ENCODE results near the gene PRRG2. TPM values are rescaled to one million over a fixed set of nuclear protein-coding genes. Genes with fewer than 3 reads are reported as not detected.

Gene PRRG2
- polyA plus RNA-seq, 4 donors = 14.2 to 23.7 (median 18.0) TPM

DNA sequence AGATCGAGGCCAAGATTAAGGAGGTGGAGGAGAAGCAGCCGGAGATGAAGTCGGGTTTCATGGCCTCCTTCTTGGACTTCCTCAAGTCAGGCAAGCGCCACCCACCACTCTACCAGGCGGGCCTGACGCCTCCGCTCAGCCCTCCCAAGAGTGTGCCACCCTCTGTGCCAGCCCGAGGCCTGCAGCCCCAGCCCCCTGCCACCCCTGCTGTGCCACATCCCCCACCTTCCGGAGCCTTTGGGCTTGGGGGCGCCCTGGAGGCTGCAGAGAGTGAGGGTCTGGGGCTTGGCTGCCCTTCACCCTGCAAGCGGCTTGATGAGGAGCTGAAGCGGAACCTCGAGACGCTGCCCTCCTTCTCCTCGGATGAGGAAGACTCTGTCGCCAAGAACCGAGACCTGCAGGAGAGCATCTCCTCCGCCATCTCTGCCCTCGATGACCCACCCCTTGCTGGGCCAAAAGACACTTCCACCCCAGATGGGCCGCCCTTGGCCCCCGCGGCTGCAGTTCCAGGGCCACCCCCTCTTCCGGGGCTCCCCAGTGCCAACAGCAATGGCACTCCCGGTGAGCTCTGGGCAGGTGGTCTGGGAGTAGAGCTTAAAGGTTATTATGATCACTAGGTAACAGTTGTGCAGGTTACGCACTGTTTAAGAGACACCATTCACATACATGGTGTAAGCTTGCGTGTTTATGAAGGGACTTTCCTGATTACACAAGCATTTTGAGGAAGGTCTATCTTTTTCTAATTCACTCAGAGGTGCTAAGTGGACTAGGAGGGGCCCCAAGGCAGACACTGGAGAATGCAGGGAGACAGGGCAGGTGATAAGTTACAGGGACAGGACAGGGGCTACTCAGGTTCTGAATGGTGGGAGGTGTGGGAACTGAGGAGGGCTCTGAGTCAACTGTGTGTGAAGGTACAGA, 18.5 kb downstream of the PRRG2 start:
- 94 to 98% (median 96%) methylated on average over 23 to 26 of the region's 26 CpGs for WGBS, 3 donors
- no peaks in the 10 kb centered on the region for H3K9me3 ChIP-seq (ENCODE audit: control insufficient read depth in 2 of 2, insufficient read depth in 1 of 2, low read depth in 1 of 2, low read length in 1 of 2)
- H3K4me3 ChIP-seq (ENCODE audit: low read depth in 1 of 3, low read length in 3 of 3) = no peak overlapping the region
- no peak for FAIRE-seq
- no peak overlapping the region for H3K27ac ChIP-seq (ENCODE audit: low read depth in 1 of 3, low read length in 2 of 3)
- H3K4me1 ChIP-seq (ENCODE audit: control insufficient read depth in 3 of 3, insufficient read depth in 2 of 3, low read depth in 1 of 3, low read length in 2 of 3) = peaks cover 0 to 3% (median 0%) of the 10 kb centered on the region in 3 donors
- H3K36me3 ChIP-seq (ENCODE audit: control insufficient read depth in 3 of 3, insufficient read depth in 2 of 3, low read depth in 1 of 3, low read length in 3 of 3) = peaks cover 10 to 95% (median 30%) of the 10 kb centered on the region in 3 donors
- DNase-seq = no peak
- no peaks in the 10 kb centered on the region for H3K27me3 ChIP-seq (ENCODE audit: control insufficient read depth in 3 of 3, insufficient read depth in 3 of 3, low read length in 3 of 3)

DNA sequence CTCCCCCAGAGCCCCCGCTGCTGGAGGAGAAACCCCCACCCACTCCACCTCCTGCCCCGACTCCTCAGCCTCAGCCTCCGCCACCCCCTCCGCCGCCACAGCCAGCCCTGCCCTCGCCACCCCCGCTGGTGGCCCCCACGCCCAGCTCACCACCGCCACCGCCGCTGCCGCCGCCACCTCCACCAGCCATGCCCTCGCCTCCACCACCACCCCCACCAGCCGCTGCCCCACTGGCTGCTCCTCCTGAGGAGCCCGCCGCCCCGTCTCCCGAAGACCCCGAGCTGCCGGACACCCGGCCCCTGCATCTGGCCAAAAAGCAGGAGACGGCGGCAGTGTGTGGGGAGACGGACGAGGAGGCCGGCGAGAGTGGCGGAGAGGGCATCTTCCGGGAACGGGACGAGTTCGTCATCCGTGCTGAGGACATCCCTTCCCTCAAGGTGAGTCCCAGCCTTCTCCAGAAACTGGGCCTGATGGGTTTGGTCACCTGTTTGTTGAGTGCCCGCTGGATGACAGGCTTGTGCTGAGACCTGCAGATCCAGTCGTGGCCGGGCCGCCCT, 20.4 kb downstream of the PRRG2 start:
- no peak for FAIRE-seq
- no peaks in the 10 kb centered on the region for H3K27me3 ChIP-seq (ENCODE audit: control insufficient read depth in 3 of 3, insufficient read depth in 3 of 3, low read length in 3 of 3)
- H3K9me3 ChIP-seq (ENCODE audit: control insufficient read depth in 2 of 2, insufficient read depth in 1 of 2, low read depth in 1 of 2, low read length in 1 of 2) = no peaks in the 10 kb centered on the region
- DNase-seq = no peak
- WGBS, 3 donors = 96 to 97% (median 96%) methylated on average over 29 to 37 of the region's 38 CpGs
- no peaks in the 10 kb centered on the region for H3K4me1 ChIP-seq (ENCODE audit: control insufficient read depth in 3 of 3, insufficient read depth in 2 of 3, low read depth in 1 of 3, low read length in 2 of 3)
- H3K27ac ChIP-seq (ENCODE audit: low read depth in 1 of 3, low read length in 2 of 3) = no peak overlapping the region
- H3K4me3 ChIP-seq (ENCODE audit: low read depth in 1 of 3, low read length in 3 of 3) = no peak overlapping the region
- H3K36me3 ChIP-seq (ENCODE audit: control insufficient read depth in 3 of 3, insufficient read depth in 2 of 3, low read depth in 1 of 3, low read length in 3 of 3) = peaks cover 15 to 94% (median 22%) of the 10 kb centered on the region in 3 donors

DNA sequence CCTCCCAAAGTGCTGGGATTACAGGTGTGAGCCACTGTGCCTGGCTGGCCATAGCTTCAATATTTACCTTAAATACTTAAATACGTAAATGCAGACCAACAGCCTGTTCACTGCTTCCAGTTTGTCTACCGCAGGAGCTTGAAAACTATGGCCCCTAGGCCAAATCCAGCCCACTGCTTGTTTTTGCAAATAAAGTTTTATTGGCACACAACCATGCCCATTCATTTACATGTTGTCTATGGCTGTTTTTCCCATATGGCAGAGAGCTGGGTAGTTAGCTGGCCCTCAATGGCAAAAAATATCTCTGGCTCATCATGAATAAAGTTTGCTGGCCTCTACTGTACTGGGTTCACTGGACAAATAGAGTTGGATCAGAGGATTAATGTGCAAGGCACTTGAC, 21.7 kb downstream of the PRRG2 start:
- Histone ChIP-seq H3K27ac (ENCODE audit: low read depth in 1 of 3, low read length in 2 of 3) (no peak overlapping the region), H3K9me3 (ENCODE audit: control insufficient read depth in 2 of 2, insufficient read depth in 1 of 2, low read depth in 1 of 2, low read length in 1 of 2) (no peaks in the 10 kb centered on the region), H3K27me3 (ENCODE audit: control insufficient read depth in 3 of 3, insufficient read depth in 3 of 3, low read length in 3 of 3) (no peaks in the 10 kb centered on the region), H3K4me3 (ENCODE audit: low read depth in 1 of 3, low read length in 3 of 3) (no peak overlapping the region), H3K4me1 (ENCODE audit: control insufficient read depth in 3 of 3, insufficient read depth in 2 of 3, low read depth in 1 of 3, low read length in 2 of 3) (no peaks in the 10 kb centered on the region), H3K36me3 (ENCODE audit: control insufficient read depth in 3 of 3, insufficient read depth in 2 of 3, low read depth in 1 of 3, low read length in 3 of 3) (peaks cover 15 to 93% (median 22%) of the 10 kb centered on the region in 3 donors)
- DNase-seq = no peak
- 97 to 100% (median 98%) methylated on average over 2 of the region's 2 CpGs for WGBS, 3 donors
- FAIRE-seq = no peak

DNA sequence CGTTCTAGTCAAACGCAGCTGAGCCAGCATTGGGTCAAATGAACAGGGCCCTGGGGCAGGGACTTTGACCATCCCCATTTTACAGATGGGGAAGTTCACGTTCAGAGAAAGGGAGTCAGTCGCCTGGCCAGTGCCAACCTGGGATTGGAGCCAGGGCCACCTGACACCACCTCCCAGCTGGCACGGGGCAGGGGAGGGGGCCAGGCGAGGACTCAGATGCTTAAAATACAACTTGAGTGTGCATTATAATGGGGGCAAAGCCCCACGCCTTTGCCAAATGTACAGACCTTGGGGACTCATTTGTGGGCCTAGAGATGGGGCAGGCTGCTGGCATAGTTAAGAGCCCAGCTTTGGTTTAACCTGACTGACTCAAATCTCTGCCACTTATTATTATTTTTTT, 24.5 kb downstream of the PRRG2 start:
- DNase-seq (no peak), FAIRE-seq (no peak)
- Histone ChIP-seq H3K9me3 (ENCODE audit: control insufficient read depth in 2 of 2, insufficient read depth in 1 of 2, low read depth in 1 of 2, low read length in 1 of 2) (no peaks in the 10 kb centered on the region), H3K4me1 (ENCODE audit: control insufficient read depth in 3 of 3, insufficient read depth in 2 of 3, low read depth in 1 of 3, low read length in 2 of 3) (no peaks in the 10 kb centered on the region), H3K36me3 (ENCODE audit: control insufficient read depth in 3 of 3, insufficient read depth in 2 of 3, low read depth in 1 of 3, low read length in 3 of 3) (peaks cover 13 to 93% (median 15%) of the 10 kb centered on the region in 3 donors), H3K27ac (ENCODE audit: low read depth in 1 of 3, low read length in 2 of 3) (no peak overlapping the region), H3K4me3 (ENCODE audit: low read depth in 1 of 3, low read length in 3 of 3) (no peak overlapping the region), H3K27me3 (ENCODE audit: control insufficient read depth in 3 of 3, insufficient read depth in 3 of 3, low read length in 3 of 3) (no peaks in the 10 kb centered on the region)
- WGBS, 3 donors = 77 to 89% (median 83%) methylated on average over 7 of the region's 7 CpGs

DNA sequence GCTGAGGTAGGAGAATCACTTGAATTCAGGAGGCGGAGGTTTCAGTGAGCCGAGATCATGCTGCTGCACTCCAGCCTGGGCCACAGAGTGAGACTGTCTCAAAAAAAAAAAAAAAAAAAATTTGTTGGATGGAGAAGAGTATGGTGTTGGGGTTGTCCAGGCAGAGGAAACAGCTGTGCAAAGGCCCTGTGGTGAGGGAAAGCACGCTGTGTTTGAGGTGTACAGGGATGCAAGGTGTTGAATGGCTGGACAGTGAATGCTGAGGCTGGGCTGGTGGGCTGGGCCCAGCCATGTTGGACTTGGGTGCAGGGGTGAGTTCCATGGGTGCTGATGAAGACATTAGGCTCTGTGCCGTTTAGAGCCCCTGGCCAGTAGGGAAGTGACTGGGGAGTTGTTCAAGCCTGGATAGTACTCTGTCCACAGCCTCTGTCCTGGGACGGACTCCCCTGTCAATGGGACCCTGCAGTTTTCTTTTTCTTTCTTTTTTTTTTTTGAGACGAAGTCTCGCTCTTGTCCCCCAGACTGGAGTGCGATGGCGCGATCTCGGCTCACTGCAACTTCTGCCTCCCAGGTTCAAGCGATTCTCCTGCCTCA, 28.5 kb downstream of the PRRG2 start:
- FAIRE-seq = no peak
- H3K4me1 ChIP-seq (ENCODE audit: control insufficient read depth in 3 of 3, insufficient read depth in 2 of 3, low read depth in 1 of 3, low read length in 2 of 3) = peaks cover 0 to 4% (median 0%) of the 10 kb centered on the region in 3 donors
- no peak overlapping the region for H3K27ac ChIP-seq (ENCODE audit: low read depth in 1 of 3, low read length in 2 of 3)
- H3K4me3 ChIP-seq (ENCODE audit: low read depth in 1 of 3, low read length in 3 of 3) = no peak overlapping the region
- no peak for DNase-seq
- no peaks in the 10 kb centered on the region for H3K27me3 ChIP-seq (ENCODE audit: control insufficient read depth in 3 of 3, insufficient read depth in 3 of 3, low read length in 3 of 3)
- WGBS, 3 donors = 94 to 96% (median 96%) methylated on average over 11 to 12 of the region's 12 CpGs
- H3K36me3 ChIP-seq (ENCODE audit: control insufficient read depth in 3 of 3, insufficient read depth in 2 of 3, low read depth in 1 of 3, low read length in 3 of 3) = peaks cover 0 to 88% (median 8%) of the 10 kb centered on the region in 3 donors
- H3K9me3 ChIP-seq (ENCODE audit: control insufficient read depth in 2 of 2, insufficient read depth in 1 of 2, low read depth in 1 of 2, low read length in 1 of 2) = no peaks in the 10 kb centered on the region

DNA sequence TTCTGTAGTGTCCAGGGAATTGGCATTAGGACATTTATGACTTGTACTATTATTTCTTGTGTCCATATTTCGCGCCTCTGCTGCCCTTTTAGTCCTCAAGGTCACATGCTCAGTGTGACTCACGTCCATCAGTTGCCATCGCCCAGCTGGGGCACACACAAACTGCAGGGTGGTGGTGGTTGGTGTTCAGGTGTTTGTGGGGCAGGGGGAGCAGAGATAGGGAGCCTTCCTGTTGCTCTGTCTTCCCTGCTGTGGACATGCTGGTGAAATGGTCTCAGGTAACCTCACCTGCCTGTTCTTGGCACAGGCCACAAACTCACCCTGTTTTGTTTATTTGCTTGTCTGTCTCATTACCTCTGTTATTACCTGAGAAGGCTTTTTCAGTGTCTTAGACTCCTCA, 32.3 kb downstream of the PRRG2 start:
- Histone ChIP-seq H3K4me3 (ENCODE audit: low read depth in 1 of 3, low read length in 3 of 3) (no peak overlapping the region), H3K27me3 (ENCODE audit: control insufficient read depth in 3 of 3, insufficient read depth in 3 of 3, low read length in 3 of 3) (no peaks in the 10 kb centered on the region), H3K27ac (ENCODE audit: low read depth in 1 of 3, low read length in 2 of 3) (no peak overlapping the region), H3K9me3 (ENCODE audit: control insufficient read depth in 2 of 2, insufficient read depth in 1 of 2, low read depth in 1 of 2, low read length in 1 of 2) (peaks cover 0 to 7% of the 10 kb centered on the region in 2 donors), H3K4me1 (ENCODE audit: control insufficient read depth in 3 of 3, insufficient read depth in 2 of 3, low read depth in 1 of 3, low read length in 2 of 3) (peaks cover 0 to 4% (median 0%) of the 10 kb centered on the region in 3 donors), H3K36me3 (ENCODE audit: control insufficient read depth in 3 of 3, insufficient read depth in 2 of 3, low read depth in 1 of 3, low read length in 3 of 3) (peaks cover 10 to 92% (median 17%) of the 10 kb centered on the region in 3 donors)
- WGBS, 3 donors = 65 to 82% (median 71%) methylated on average over 4 of the region's 4 CpGs
- FAIRE-seq = no peak
- no peak for DNase-seq

DNA sequence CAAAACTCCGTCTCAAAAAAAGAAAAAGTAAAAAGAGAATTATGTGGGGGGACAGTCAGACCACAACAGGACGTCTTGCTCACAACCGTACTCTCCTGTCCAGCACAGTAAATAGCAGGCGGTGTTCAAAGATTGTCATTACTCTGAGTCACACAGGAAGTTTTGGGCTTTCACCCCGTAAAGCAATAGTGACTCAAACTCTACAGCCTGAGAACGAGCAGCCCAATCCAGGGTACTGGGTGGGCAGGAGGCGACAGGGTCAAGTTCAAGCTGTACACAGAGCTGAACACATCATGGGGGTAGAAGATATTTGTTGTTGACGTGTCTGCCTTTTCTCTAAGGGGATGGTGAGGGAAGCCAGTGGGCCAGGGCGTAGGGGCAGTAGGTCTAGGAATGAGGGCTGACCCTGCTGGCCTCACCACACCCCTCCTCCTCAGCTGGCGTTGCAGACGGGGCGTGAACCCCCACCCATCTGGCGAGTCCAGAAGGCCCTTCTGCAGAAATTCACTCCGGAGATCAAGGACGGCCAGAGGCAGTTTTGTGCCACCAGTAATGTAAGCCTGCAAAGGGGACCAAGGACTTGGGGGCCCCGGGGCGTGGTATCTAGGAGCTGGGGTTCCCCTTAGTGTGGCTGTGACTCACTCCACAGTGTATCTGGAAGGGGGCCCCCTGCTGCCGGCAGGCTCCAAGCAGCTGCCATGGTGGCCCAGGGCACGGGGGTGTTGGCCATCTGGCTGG, 33.1 kb downstream of the PRRG2 start:
- H3K9me3 ChIP-seq (ENCODE audit: control insufficient read depth in 2 of 2, insufficient read depth in 1 of 2, low read depth in 1 of 2, low read length in 1 of 2) = peaks cover 0 to 7% of the 10 kb centered on the region in 2 donors
- H3K36me3 ChIP-seq (ENCODE audit: control insufficient read depth in 3 of 3, insufficient read depth in 2 of 3, low read depth in 1 of 3, low read length in 3 of 3) = peaks cover 8 to 92% (median 17%) of the 10 kb centered on the region in 3 donors
- peaks cover 0 to 4% (median 0%) of the 10 kb centered on the region in 3 donors for H3K4me1 ChIP-seq (ENCODE audit: control insufficient read depth in 3 of 3, insufficient read depth in 2 of 3, low read depth in 1 of 3, low read length in 2 of 3)
- DNase-seq (no peak), FAIRE-seq (no peak)
- WGBS, 3 donors = 75 to 81% (median 81%) methylated on average over 19 of the region's 19 CpGs
- no peaks in the 10 kb centered on the region for H3K27me3 ChIP-seq (ENCODE audit: control insufficient read depth in 3 of 3, insufficient read depth in 3 of 3, low read length in 3 of 3)
- H3K27ac ChIP-seq (ENCODE audit: low read depth in 1 of 3, low read length in 2 of 3) = no peak overlapping the region
- no peak overlapping the region for H3K4me3 ChIP-seq (ENCODE audit: low read depth in 1 of 3, low read length in 3 of 3)

DNA sequence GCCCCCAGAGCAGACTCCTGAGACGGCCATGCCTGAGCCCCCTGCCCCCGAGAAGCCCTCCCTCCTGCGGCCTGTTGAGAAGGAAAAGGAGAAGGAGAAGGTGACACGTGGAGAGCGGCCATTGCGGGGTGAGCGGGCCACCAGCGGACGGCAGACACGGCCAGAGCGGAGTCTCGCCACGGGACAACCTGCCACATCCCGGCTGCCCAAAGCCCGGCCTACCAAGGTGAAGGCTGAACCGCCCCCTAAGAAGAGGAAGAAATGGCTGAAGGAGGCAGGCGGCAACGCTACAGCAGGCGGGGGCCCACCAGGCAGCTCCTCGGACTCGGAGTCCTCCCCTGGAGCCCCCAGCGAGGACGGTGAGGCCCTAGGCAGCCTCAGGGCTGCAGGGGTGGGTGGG, 34.7 kb downstream of the PRRG2 start:
- FAIRE-seq (no peak), DNase-seq (no peak)
- Histone ChIP-seq H3K4me1 (ENCODE audit: control insufficient read depth in 3 of 3, insufficient read depth in 2 of 3, low read depth in 1 of 3, low read length in 2 of 3) (peaks cover 0 to 4% (median 0%) of the 10 kb centered on the region in 3 donors), H3K27ac (ENCODE audit: low read depth in 1 of 3, low read length in 2 of 3) (no peak overlapping the region), H3K9me3 (ENCODE audit: control insufficient read depth in 2 of 2, insufficient read depth in 1 of 2, low read depth in 1 of 2, low read length in 1 of 2) (peaks cover 0 to 7% of the 10 kb centered on the region in 2 donors), H3K27me3 (ENCODE audit: control insufficient read depth in 3 of 3, insufficient read depth in 3 of 3, low read length in 3 of 3) (no peaks in the 10 kb centered on the region), H3K4me3 (ENCODE audit: low read depth in 1 of 3, low read length in 3 of 3) (no peak overlapping the region), H3K36me3 (ENCODE audit: control insufficient read depth in 3 of 3, insufficient read depth in 2 of 3, low read depth in 1 of 3, low read length in 3 of 3) (peaks cover 7 to 93% (median 17%) of the 10 kb centered on the region in 3 donors)
- 96 to 98% (median 97%) methylated on average over 21 to 23 of the region's 23 CpGs for WGBS, 3 donors
